Tibial artery (tissue), 4 donors: ENCODE data around the gene USP33.
"Not testable (repeated sequence)": the region's sequence is repeated elsewhere in the genome, so short reads cannot be mapped to it uniquely, and the experiment has no call there.

Experiments used
- DNase-seq, 2 donors: peaks; one replicate each; pipeline ENCODE4 v3.0.0-alpha.2; 2019
- H3K27ac ChIP-seq, 2 donors: fragments of 200-600 bp; sonication (generic) in 1 of 2; 1 replicate in 1 of 2; 2 replicates in 1 of 2; pipeline ENCODE4 v1.5.1; 2018 to 2019; ENCODE audit warnings: mild to moderate bottlenecking in 1 of 2
- H3K27me3 ChIP-seq, 2 donors: fragments of 200-600 bp; sonication (generic) in 1 of 2; one replicate each; pipeline versions ENCODE4 v1.5.1 to v1.6.0; 2016 to 2019
- H3K36me3 ChIP-seq, 3 donors: fragments of 200-600 bp; sonication (generic) in 2 of 3; one replicate each; pipeline ENCODE4 v1.5.1; 2016 to 2019; ENCODE audit warnings: mild to moderate bottlenecking in 2 of 3
- H3K4me1 ChIP-seq, 4 donors: fragments of 200-600 bp; sonication (generic) in 2 of 4; 1 replicate in 3 of 4; 2 replicates in 1 of 4; pipeline ENCODE4 v1.5.1; 2016 to 2019
- H3K4me3 ChIP-seq, 2 donors: fragments of 200-600 bp; sonication (generic) in 1 of 2; 1 replicate in 1 of 2; 2 replicates in 1 of 2; pipeline ENCODE4 v1.5.1; 2018 to 2019; ENCODE audit warnings: mild to moderate bottlenecking in 2 of 2
- H3K9me3 ChIP-seq, 3 donors: fragments of 200-600 bp; sonication (generic) in 1 of 3; one replicate each; pipeline ENCODE4 v1.5.1; 2016 to 2019
- CTCF ChIP-seq, 2 experiments: fragments of 200-600 bp in 1 of 2; fragments of 450-650 bp in 1 of 2; IDR thresholded peaks; one replicate each; pipeline ENCODE4 v1.5.1; 2017 to 2019; ENCODE audit warnings: antibody characterized with exemption in 2 of 2, mild to moderate bottlenecking in 1 of 2, moderate library complexity in 1 of 2
- intact Hi-C: fragments of 100-400 bp; cut with DNase I; formaldehyde crosslinking; loops from one replicate; pipeline ENCODE4 v1.15.0; 2023; ENCODE audit warnings: low total_unique reads

USP33 gene

GRCh38 chr1:77655431-77655974 lies 104.1 kb downstream of the USP33 start:
- no peak for DNase-seq

GRCh38 chr1:77652970-77653516 lies 106.6 kb downstream of the USP33 start:
- Histone ChIP-seq H3K27ac (no peak overlapping the region), H3K27me3 (no peaks in the 10 kb centered on the region), H3K9me3 (peaks cover 0 to 14% (median 12%) of the 10 kb centered on the region in 3 donors), H3K4me1 (no peaks in the 10 kb centered on the region), H3K4me3 (no peak overlapping the region), H3K36me3 (peaks cover 0 to 4% (median 0%) of the 10 kb centered on the region in 3 donors)
- intact Hi-C loops, result no loop called here
- no peak for TF ChIP-seq CTCF (IDR thresholded peaks at IDR 0.05)
- no peak for DNase-seq

More at GRCh38 chr1:77655431-77655974, 104.1 kb downstream of the USP33 start:
- Histone ChIP-seq H3K4me1 (no peaks in the 10 kb centered on the region), H3K27me3 (no peaks in the 10 kb centered on the region), H3K9me3 (peaks cover 0 to 9% (median 0%) of the 10 kb centered on the region in 3 donors), H3K36me3 (peaks cover 0 to 4% (median 0%) of the 10 kb centered on the region in 3 donors), H3K27ac (no peak overlapping the region), H3K4me3 (no peak overlapping the region)
- TF ChIP-seq CTCF (IDR thresholded peaks at IDR 0.05), result no peak
- intact Hi-C loops, result no loop called here

- intact Hi-C loops, result no loop called here
- no peak for TF ChIP-seq CTCF (IDR thresholded peaks at IDR 0.05)
- H3K4me3 ChIP-seq, result no peak overlapping the region
- peaks cover 0 to 14% (median 12%) of the 10 kb centered on the region in 3 donors for H3K9me3 ChIP-seq
- no peak overlapping the region for H3K27ac ChIP-seq
- H3K36me3 ChIP-seq, result peaks cover 0 to 4% (median 0%) of the 10 kb centered on the region in 3 donors
- no peak for DNase-seq
- no peaks in the 10 kb centered on the region for H3K4me1 ChIP-seq
- no peaks in the 10 kb centered on the region for H3K27me3 ChIP-seq
Observed at GRCh38 chr1:77652268-77652667, 107.4 kb downstream of the USP33 start.

- H3K9me3 ChIP-seq, result peaks cover 0 to 14% (median 12%) of the 10 kb centered on the region in 3 donors
- no peak for DNase-seq
- no peak overlapping the region for H3K27ac ChIP-seq
- H3K27me3 ChIP-seq, result no peaks in the 10 kb centered on the region
- intact Hi-C loops, result no loop called here
- H3K4me1 ChIP-seq, result no peaks in the 10 kb centered on the region
- no peak for TF ChIP-seq CTCF (IDR thresholded peaks at IDR 0.05)
- peaks cover 5 to 20% (median 11%) of the 10 kb centered on the region in 3 donors for H3K36me3 ChIP-seq
- H3K4me3 ChIP-seq, result no peak overlapping the region
Observed at GRCh38 chr1:77649127-77649526, 110.5 kb downstream of the USP33 start.

GRCh38 chr1:77646224-77646623 lies 113.4 kb downstream of the USP33 start:
- H3K27me3 ChIP-seq, DNase-seq, H3K27ac ChIP-seq, H3K4me1 ChIP-seq, intact Hi-C loops, H3K4me3 ChIP-seq: not testable (repeated sequence)
- peaks cover 0 to 14% (median 11%) of the 10 kb centered on the region in 3 donors for H3K9me3 ChIP-seq
- H3K36me3 ChIP-seq, result peaks cover 5 to 22% (median 11%) of the 10 kb centered on the region in 3 donors
